BLaER1 (cell line): ENCODE data around the gene LDHD.
"Not testable (repeated sequence)": the region's sequence is repeated elsewhere in the genome, so short reads cannot be mapped to it uniquely, and the experiment has no call there.

Experiments
- H3K27ac ChIP-seq: shearing (Covaris generic); formaldehyde crosslinking; 2 replicates; pipeline ENCODE4 v1.8.1; 2022
- H3K27me3 ChIP-seq: shearing (Covaris generic); formaldehyde crosslinking; 2 replicates; pipeline ENCODE4 v1.8.1; 2022
- H3K36me3 ChIP-seq: shearing (Covaris generic); formaldehyde crosslinking; 2 replicates; pipeline ENCODE4 v1.8.1; 2022
- H3K4me1 ChIP-seq: shearing (Covaris generic); formaldehyde crosslinking; 2 replicates; pipeline ENCODE4 v1.8.1; 2022
- H3K4me2 ChIP-seq: shearing (Covaris generic); formaldehyde crosslinking; 2 replicates; pipeline ENCODE4 v1.8.1; 2022
- H3K4me3 ChIP-seq: shearing (Covaris generic); formaldehyde crosslinking; 2 replicates; pipeline ENCODE4 v1.8.1; 2022
- H3K9ac ChIP-seq: shearing (Covaris generic); formaldehyde crosslinking; 2 replicates; pipeline ENCODE4 v1.8.1; 2022
- H3K9me3 ChIP-seq: shearing (Covaris generic); formaldehyde crosslinking; 2 replicates; pipeline ENCODE4 v1.8.1; 2022
- H4K20me1 ChIP-seq: shearing (Covaris generic); formaldehyde crosslinking; 2 replicates; pipeline ENCODE4 v1.8.1; 2022
- Cebpa-rat ChIP-seq: shearing (Covaris generic); IDR thresholded peaks from 2 replicates; pipeline ENCODE4 v1.8.1; 2022

LDHD gene

DNA sequence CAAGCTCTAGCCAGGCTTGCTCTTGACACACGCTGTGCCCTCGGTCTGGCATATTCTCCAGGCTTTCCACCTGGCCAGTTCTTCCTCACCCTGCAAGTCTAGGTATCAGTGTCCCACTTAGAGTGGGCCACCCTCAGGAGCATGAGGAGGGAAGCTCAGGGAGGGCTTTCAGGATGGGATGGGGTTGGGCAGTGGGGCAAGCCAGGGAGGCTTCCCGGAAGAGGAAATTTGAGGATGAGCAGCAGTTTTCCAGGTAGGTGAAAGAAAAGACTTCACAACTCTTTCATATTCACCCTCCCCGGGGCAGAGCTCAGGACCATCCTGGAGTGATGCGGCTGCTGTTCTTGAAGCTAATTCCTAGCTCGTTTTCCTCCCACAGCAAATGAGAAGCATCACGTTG lies 14.5 kb upstream of the LDHD start:
- Histone ChIP-seq H3K9ac (no peak overlapping the region), H3K4me2 (no peak overlapping the region), H3K27me3 (no peaks in the 10 kb centered on the region), H3K4me1 (peaks cover 10% of the 10 kb centered on the region; the same call in 1 of the 2 replicates), H3K27ac (no peak overlapping the region), H4K20me1 (no peaks in the 10 kb centered on the region), H3K4me3 (no peak overlapping the region), H3K36me3 (peaks cover 7% of the 10 kb centered on the region; the same call in 1 of the 2 replicates), H3K9me3 (peaks cover 31% of the 10 kb centered on the region)
- no peak for TF ChIP-seq Cebpa-rat

GRCh38 chr16:75130150-75130771 lies 13.7 kb upstream of the LDHD start:
- no peak overlapping the region for H3K9ac ChIP-seq
- H3K27ac ChIP-seq = no peak overlapping the region
- H3K4me3 ChIP-seq = no peak overlapping the region
- H3K36me3 ChIP-seq = peaks cover 7% of the 10 kb centered on the region; the same call in 1 of the 2 replicates
- no peak for TF ChIP-seq Cebpa-rat
- H3K9me3 ChIP-seq = peaks cover 39% of the 10 kb centered on the region
- no peaks in the 10 kb centered on the region for H3K27me3 ChIP-seq
- peaks cover 10% of the 10 kb centered on the region; the same call in 1 of the 2 replicates for H3K4me1 ChIP-seq
- H3K4me2 ChIP-seq = peak overlapping the region; percentile 28; the same call in 1 of the 2 replicates
- H4K20me1 ChIP-seq = no peaks in the 10 kb centered on the region

DNA sequence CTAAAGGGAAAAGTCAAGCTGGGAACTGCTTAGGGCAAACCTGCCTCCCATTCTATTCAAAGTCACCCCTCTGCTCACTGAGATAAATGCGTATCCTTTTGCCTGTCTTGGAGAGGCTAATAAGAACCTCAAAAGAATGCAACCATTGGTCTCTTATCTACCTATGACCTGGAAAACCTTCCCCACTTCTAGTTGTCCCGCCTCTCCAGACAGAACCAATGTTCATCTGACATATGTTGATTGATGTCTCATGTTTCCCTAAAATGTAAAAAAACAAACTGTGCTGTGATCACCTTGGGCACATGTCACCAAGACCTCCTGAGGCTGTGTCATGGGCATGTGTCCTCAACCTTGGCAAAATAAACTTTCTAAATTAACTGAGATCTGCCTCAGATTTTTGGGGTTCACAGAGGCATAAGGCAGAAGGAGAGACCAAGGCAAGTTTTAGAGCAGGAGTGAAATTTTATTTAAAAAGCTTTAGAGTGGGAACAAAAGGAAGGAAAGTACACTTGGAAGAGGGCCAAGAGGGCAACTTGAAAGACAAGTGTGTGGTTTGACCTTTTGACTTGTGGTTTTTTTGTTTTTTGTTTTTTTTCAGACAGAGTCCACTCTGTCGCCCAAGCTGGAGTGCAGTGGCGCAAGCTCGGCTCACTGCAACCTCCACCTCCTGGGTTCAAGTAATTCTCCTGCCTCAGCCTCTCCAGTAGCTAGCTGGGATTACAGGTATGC lies 13.0 kb upstream of the LDHD start:
- H3K4me2 ChIP-seq = peak overlapping the region; percentile 28; the same call in 1 of the 2 replicates
- not testable (repeated sequence) for H3K27me3 ChIP-seq, H3K9ac ChIP-seq, H3K4me1 ChIP-seq, H3K4me3 ChIP-seq, H4K20me1 ChIP-seq, H3K27ac ChIP-seq, H3K36me3 ChIP-seq
- H3K9me3 ChIP-seq = peaks cover 41% of the 10 kb centered on the region

- Histone ChIP-seq H3K4me2 (no peak overlapping the region), H3K4me3 (no peak overlapping the region), H3K27me3 (no peaks in the 10 kb centered on the region), H3K27ac (no peak overlapping the region), H3K4me1 (peaks cover 10% of the 10 kb centered on the region; the same call in 1 of the 2 replicates), H3K9me3 (peaks cover 44% of the 10 kb centered on the region), H4K20me1 (no peaks in the 10 kb centered on the region), H3K9ac (no peak overlapping the region), H3K36me3 (peaks cover 7% of the 10 kb centered on the region; the same call in 1 of the 2 replicates)
- no peak for TF ChIP-seq Cebpa-rat
Measured at GRCh38 chr16:75127713-75128415, 11.3 kb upstream of the LDHD start.

DNA sequence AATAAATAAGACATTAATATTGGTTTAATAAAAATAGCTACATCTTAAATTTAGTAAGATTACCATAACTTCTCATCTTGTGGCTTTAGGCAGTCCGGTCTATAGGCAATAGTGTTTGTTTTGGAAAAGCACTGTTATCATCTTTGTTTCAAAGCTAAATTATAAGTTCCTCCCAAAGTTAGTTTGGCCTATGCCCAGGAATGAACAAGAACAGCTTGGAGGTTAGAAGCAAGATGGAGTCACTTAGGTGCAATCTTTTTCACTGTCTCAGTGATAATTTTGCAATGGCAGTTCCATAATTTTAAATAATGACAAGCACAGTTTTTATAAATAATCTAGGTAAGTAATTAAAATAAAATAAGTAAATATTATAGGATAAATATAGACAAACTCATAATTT lies 6.0 kb upstream of the LDHD start:
- Histone ChIP-seq H3K9ac (no peak overlapping the region), H3K27me3 (no peaks in the 10 kb centered on the region), H3K27ac (no peak overlapping the region), H3K4me3 (no peak overlapping the region), H4K20me1 (no peaks in the 10 kb centered on the region), H3K4me2 (no peak overlapping the region), H3K9me3 (peaks cover 59% of the 10 kb centered on the region), H3K36me3 (0 out of 2 replicates have a peak, but pooled peaks cover 4% of the 10 kb centered on the region), H3K4me1 (no peaks in the 10 kb centered on the region)
- no peak for TF ChIP-seq Cebpa-rat

GRCh38 chr16:75121949-75122568 lies 5.5 kb upstream of the LDHD start:
- Histone ChIP-seq H3K27ac (no peak overlapping the region), H3K9ac (no peak overlapping the region)

DNA sequence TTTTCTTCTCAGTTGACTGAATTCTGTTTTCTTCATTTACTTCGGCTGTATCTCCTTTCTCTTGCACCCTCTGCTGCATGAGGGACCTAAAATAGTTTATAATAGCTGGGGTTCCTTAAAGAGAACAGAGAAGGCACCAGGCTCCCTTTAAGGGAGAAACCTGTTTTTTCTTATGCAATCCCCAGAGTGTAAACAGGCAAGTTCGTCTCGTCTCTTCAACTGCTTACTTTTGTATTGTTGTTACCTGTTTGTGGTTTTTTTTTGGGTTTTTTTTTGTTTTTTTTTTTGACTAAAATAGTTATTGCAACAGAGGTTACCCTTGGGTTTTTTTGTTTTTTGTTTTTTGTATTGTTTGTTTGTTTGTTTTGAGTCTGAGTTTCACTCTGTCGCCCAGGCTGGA lies 3.7 kb upstream of the LDHD start:
- Histone ChIP-seq H3K27ac (no peak overlapping the region), H3K4me3 (no peak overlapping the region), H3K36me3 (no peaks in the 10 kb centered on the region), H3K4me1 (0 out of 2 replicates have a peak, but pooled peaks cover 4% of the 10 kb centered on the region), H3K9me3 (peaks cover 36% of the 10 kb centered on the region), H3K27me3 (no peaks in the 10 kb centered on the region), H3K9ac (no peak overlapping the region), H4K20me1 (no peaks in the 10 kb centered on the region), H3K4me2 (no peak overlapping the region)
- no peak for TF ChIP-seq Cebpa-rat

More at GRCh38 chr16:75121949-75122568, 5.5 kb upstream of the LDHD start:
- H3K36me3 ChIP-seq = 0 out of 2 replicates have a peak, but pooled peaks cover under 1% of the 10 kb centered on the region
- no peaks in the 10 kb centered on the region for H3K4me1 ChIP-seq
- no peaks in the 10 kb centered on the region for H4K20me1 ChIP-seq
- H3K4me2 ChIP-seq = no peak overlapping the region
- peaks cover 54% of the 10 kb centered on the region for H3K9me3 ChIP-seq
- H3K4me3 ChIP-seq = no peak overlapping the region
- H3K27me3 ChIP-seq = no peaks in the 10 kb centered on the region
- TF ChIP-seq Cebpa-rat = no peak

DNA sequence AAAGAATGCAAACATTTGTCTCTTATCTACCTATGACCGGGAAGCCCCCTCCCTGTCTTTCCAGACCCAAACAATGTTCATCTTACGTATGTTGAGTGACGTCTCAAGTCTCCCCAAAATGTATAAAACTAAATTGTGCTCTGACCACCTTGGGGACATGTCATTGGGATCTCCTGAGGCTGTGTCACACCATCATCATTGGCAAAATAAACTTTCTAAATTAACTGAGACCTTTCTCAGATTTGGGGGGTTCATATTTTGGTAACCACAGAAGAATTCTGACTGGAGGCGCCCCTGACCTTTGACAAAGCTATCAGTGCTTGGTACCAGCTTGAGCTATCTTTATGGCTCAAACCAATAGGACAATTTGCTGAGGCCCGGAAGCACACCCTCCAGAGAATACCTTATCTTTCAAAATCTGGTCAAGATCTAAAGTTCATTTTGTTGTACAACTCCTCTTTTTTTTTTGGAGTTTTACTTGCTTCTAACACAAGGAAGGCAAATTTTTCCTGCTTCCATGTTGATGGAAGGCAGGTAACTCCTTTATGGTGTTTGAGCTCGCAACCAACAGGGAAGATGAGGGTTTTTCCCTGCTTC lies 2.5 kb upstream of the LDHD start:
- Histone ChIP-seq H3K4me1 (0 out of 2 replicates have a peak, but pooled peaks cover 5% of the 10 kb centered on the region), H3K27me3 (no peaks in the 10 kb centered on the region), H3K4me2 (no peak overlapping the region), H3K9ac (no peak overlapping the region), H4K20me1 (no peaks in the 10 kb centered on the region), H3K9me3 (peaks cover 34% of the 10 kb centered on the region), H3K4me3 (no peak overlapping the region), H3K36me3 (no peaks in the 10 kb centered on the region), H3K27ac (no peak overlapping the region)
- no peak for TF ChIP-seq Cebpa-rat

GRCh38 chr16:75116911-75117245 lies 298 bp upstream of the LDHD start:
- H3K9ac ChIP-seq = no peak overlapping the region
- H3K36me3 ChIP-seq = 0 out of 2 replicates have a peak, but pooled peaks cover 4% of the 10 kb centered on the region
- H3K4me1 ChIP-seq = peaks cover 23% of the 10 kb centered on the region
- TF ChIP-seq Cebpa-rat = no peak
- H4K20me1 ChIP-seq = peaks cover 13% of the 10 kb centered on the region
- H3K4me3 ChIP-seq = no peak overlapping the region
- H3K9me3 ChIP-seq = peaks cover 21% of the 10 kb centered on the region
- no peak overlapping the region for H3K4me2 ChIP-seq
- H3K27me3 ChIP-seq = no peaks in the 10 kb centered on the region
- H3K27ac ChIP-seq = no peak overlapping the region
